SK-N-SH treated with all-trans-retinoic acid at 6 μM for 48 hours (cell line): Measurements from ENCODE around the gene MYBPC3.

Experiments
- ATAC-seq: fragments of 200-7000 bp; cut with Tn5 transposase; 3 replicates; pipeline ENCODE4 v1.9.1; 2020; ENCODE audit warnings: mild to moderate bottlenecking, moderate library complexity
- BACH2 ChIP-seq: fragments of 250-450 bp; sonication (Bioruptor Pico); IDR thresholded peaks from 2 replicates; pipeline ENCODE4 v1.9.0; 2021; ENCODE audit warnings: mild to moderate bottlenecking, borderline replicate concordance
- CSDC2 ChIP-seq: fragments of 250-450 bp; sonication (Bioruptor Pico); IDR thresholded peaks from 2 replicates; pipeline ENCODE4 v1.5.0; 2020; ENCODE audit warnings: mild to moderate bottlenecking, moderate library complexity
- ESRRG ChIP-seq: fragments of 250-450 bp; sonication (Bioruptor Pico); IDR thresholded peaks from 2 replicates; pipeline ENCODE4 v1.6.1; 2021; ENCODE audit warnings: mild to moderate bottlenecking
- GLIS3 ChIP-seq: fragments of 250-450 bp; sonication (Bioruptor Pico); IDR thresholded peaks from 2 replicates; pipeline ENCODE4 v1.5.0; 2020; ENCODE audit warnings: mild to moderate bottlenecking, moderate library complexity
- ISL1 ChIP-seq: fragments of 250-450 bp; sonication (Bioruptor Pico); IDR thresholded peaks from 2 replicates; pipeline ENCODE4 v2.1.2; 2022; ENCODE audit warnings: mild to moderate bottlenecking, moderate library complexity
- OSR1 ChIP-seq: fragments of 250-450 bp; sonication (Bioruptor Pico); IDR thresholded peaks from 2 replicates; pipeline ENCODE4 v1.8.0; 2022; ENCODE audit warnings: moderate library complexity, mild to moderate bottlenecking, inconsistent platforms
- ZC3H10 ChIP-seq: fragments of 250-450 bp; sonication (Bioruptor Pico); IDR thresholded peaks from 2 replicates; pipeline ENCODE4 v1.5.1; 2021; ENCODE audit warnings: mild to moderate bottlenecking, moderate library complexity
- ZFP3 ChIP-seq: fragments of 250-450 bp; sonication (Bioruptor Pico); IDR thresholded peaks from 2 replicates; pipeline ENCODE4 v1.5.0; 2020; ENCODE audit warnings: mild to moderate bottlenecking, moderate library complexity
- ZFP30 ChIP-seq: fragments of 450-650 bp; formaldehyde crosslinking; IDR thresholded peaks from 2 replicates; pipeline ENCODE4 v1.5.0; 2022; ENCODE audit warnings: mild to moderate bottlenecking, moderate library complexity
- ZNF565 ChIP-seq: fragments of 450-650 bp; formaldehyde crosslinking; conservative IDR thresholded peaks from 2 replicates; pipeline ENCODE4 v1.5.0; 2020; ENCODE audit warnings: low read depth, mild to moderate bottlenecking, moderate library complexity
- ZNF70 ChIP-seq: fragments of 450-650 bp; formaldehyde crosslinking; IDR thresholded peaks from 2 replicates; pipeline ENCODE4 v1.5.0; 2020; ENCODE audit warnings: mild to moderate bottlenecking, moderate library complexity
- ZNF8 ChIP-seq: fragments of 450-650 bp; formaldehyde crosslinking; IDR thresholded peaks from 2 replicates; pipeline ENCODE4 v1.5.0; 2020; ENCODE audit warnings: mild to moderate bottlenecking, moderate library complexity
- TF ChIP-seq, protein P1 (sequence below): fragments of 250-450 bp; sonication (Bioruptor Pico); IDR thresholded peaks from 2 replicates; pipeline ENCODE4 v1.5.1; 2020; ENCODE audit warnings: low read depth, mild to moderate bottlenecking, moderate library complexity
- TF ChIP-seq, protein P2 (sequence below): fragments of 250-450 bp; sonication (Bioruptor Pico); IDR thresholded peaks from 2 replicates; pipeline ENCODE4 v1.8.0; 2021; ENCODE audit warnings: low read depth, mild to moderate bottlenecking, moderate library complexity, borderline replicate concordance
- TF ChIP-seq, protein P3 (sequence below): fragments of 250-450 bp; sonication (Bioruptor Pico); IDR thresholded peaks from 2 replicates; pipeline ENCODE4 v1.5.1; 2021; ENCODE audit warnings: mild to moderate bottlenecking, moderate library complexity
- TF ChIP-seq, protein P4 (sequence below): fragments of 250-450 bp; sonication (Bioruptor Pico); IDR thresholded peaks from 2 replicates; pipeline ENCODE4 v1.5.0; 2020; ENCODE audit warnings: mild to moderate bottlenecking, moderate library complexity
- TF ChIP-seq, protein P5 (sequence below): fragments of 250-450 bp; sonication (Bioruptor Pico); IDR thresholded peaks from 2 replicates; pipeline ENCODE4 v1.8.0; 2020; ENCODE audit warnings: mild to moderate bottlenecking, moderate library complexity, borderline replicate concordance

Gene MYBPC3

DNA sequence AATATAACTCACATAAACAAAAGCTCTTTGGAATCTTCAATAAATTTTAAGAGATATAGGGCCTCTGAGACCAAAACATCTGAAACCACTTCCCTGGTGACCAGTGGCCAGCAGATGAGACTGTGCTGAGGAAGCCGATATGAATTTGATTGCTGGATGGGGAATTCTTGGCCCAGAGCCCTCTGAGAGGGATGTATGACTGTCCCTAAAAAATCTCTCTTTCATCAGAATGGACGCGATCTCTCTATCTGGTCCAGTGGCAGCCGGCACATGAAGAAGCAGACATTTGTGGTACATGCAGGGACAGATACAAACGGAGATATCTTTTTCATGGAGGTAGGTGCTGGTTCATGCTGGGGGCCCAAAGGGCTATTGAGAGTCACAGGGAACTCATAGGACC, 37.5 kb downstream of the MYBPC3 start:
- TF ChIP-seq ZNF70 (no peak), GLIS3 (CRISPR knock-in tag) (no peak), ZC3H10 (CRISPR knock-in tag) (no peak), BACH2 (CRISPR knock-in tag) (no peak), ZNF8 (CRISPR knock-in tag) (no peak), ZFP30 (CRISPR knock-in tag) (no peak), ESRRG (CRISPR knock-in tag) (no peak), OSR1 (CRISPR knock-in tag) (no peak), CSDC2 (CRISPR knock-in tag) (no peak), ISL1 (CRISPR knock-in tag) (no peak), ZFP3 (no peak), ZNF565 (no peak)
- TF ChIP-seq, protein P1, sequence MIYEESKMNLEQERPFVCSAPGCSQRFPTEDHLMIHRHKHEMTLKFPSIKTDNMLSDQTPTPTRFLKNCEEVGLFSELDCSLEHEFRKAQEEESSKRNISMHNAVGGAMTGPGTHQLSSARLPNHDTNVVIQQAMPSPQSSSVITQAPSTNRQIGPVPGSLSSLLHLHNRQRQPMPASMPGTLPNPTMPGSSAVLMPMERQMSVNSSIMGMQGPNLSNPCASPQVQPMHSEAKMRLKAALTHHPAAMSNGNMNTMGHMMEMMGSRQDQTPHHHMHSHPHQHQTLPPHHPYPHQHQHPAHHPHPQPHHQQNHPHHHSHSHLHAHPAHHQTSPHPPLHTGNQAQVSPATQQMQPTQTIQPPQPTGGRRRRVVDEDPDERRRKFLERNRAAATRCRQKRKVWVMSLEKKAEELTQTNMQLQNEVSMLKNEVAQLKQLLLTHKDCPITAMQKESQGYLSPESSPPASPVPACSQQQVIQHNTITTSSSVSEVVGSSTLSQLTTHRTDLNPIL (CRISPR knock-in tag), result no peak
- TF ChIP-seq, protein P2, sequence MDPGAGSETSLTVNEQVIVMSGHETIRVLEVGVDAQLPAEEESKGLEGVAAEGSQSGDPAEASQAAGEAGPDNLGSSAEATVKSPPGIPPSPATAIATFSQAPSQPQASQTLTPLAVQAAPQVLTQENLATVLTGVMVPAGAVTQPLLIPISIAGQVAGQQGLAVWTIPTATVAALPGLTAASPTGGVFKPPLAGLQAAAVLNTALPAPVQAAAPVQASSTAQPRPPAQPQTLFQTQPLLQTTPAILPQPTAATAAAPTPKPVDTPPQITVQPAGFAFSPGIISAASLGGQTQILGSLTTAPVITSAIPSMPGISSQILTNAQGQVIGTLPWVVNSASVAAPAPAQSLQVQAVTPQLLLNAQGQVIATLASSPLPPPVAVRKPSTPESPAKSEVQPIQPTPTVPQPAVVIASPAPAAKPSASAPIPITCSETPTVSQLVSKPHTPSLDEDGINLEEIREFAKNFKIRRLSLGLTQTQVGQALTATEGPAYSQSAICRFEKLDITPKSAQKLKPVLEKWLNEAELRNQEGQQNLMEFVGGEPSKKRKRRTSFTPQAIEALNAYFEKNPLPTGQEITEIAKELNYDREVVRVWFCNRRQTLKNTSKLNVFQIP (CRISPR knock-in tag), result no peak
- TF ChIP-seq, protein P3, sequence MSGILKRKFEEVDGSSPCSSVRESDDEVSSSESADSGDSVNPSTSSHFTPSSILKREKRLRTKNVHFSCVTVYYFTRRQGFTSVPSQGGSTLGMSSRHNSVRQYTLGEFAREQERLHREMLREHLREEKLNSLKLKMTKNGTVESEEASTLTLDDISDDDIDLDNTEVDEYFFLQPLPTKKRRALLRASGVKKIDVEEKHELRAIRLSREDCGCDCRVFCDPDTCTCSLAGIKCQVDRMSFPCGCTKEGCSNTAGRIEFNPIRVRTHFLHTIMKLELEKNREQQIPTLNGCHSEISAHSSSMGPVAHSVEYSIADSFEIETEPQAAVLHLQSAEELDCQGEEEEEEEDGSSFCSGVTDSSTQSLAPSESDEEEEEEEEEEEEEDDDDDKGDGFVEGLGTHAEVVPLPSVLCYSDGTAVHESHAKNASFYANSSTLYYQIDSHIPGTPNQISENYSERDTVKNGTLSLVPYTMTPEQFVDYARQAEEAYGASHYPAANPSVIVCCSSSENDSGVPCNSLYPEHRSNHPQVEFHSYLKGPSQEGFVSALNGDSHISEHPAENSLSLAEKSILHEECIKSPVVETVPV (CRISPR knock-in tag), result no peak
- TF ChIP-seq, protein P4, sequence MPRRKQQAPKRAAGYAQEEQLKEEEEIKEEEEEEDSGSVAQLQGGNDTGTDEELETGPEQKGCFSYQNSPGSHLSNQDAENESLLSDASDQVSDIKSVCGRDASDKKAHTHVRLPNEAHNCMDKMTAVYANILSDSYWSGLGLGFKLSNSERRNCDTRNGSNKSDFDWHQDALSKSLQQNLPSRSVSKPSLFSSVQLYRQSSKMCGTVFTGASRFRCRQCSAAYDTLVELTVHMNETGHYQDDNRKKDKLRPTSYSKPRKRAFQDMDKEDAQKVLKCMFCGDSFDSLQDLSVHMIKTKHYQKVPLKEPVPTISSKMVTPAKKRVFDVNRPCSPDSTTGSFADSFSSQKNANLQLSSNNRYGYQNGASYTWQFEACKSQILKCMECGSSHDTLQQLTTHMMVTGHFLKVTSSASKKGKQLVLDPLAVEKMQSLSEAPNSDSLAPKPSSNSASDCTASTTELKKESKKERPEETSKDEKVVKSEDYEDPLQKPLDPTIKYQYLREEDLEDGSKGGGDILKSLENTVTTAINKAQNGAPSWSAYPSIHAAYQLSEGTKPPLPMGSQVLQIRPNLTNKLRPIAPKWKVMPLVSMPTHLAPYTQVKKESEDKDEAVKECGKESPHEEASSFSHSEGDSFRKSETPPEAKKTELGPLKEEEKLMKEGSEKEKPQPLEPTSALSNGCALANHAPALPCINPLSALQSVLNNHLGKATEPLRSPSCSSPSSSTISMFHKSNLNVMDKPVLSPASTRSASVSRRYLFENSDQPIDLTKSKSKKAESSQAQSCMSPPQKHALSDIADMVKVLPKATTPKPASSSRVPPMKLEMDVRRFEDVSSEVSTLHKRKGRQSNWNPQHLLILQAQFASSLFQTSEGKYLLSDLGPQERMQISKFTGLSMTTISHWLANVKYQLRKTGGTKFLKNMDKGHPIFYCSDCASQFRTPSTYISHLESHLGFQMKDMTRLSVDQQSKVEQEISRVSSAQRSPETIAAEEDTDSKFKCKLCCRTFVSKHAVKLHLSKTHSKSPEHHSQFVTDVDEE (CRISPR knock-in tag), result no peak
- TF ChIP-seq, protein P5, sequence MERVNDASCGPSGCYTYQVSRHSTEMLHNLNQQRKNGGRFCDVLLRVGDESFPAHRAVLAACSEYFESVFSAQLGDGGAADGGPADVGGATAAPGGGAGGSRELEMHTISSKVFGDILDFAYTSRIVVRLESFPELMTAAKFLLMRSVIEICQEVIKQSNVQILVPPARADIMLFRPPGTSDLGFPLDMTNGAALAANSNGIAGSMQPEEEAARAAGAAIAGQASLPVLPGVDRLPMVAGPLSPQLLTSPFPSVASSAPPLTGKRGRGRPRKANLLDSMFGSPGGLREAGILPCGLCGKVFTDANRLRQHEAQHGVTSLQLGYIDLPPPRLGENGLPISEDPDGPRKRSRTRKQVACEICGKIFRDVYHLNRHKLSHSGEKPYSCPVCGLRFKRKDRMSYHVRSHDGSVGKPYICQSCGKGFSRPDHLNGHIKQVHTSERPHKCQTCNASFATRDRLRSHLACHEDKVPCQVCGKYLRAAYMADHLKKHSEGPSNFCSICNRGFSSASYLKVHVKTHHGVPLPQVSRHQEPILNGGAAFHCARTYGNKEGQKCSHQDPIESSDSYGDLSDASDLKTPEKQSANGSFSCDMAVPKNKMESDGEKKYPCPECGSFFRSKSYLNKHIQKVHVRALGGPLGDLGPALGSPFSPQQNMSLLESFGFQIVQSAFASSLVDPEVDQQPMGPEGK (CRISPR knock-in tag), result no peak
- peak; percentile 39; the same call in 1 of the 3 replicates for ATAC-seq

DNA sequence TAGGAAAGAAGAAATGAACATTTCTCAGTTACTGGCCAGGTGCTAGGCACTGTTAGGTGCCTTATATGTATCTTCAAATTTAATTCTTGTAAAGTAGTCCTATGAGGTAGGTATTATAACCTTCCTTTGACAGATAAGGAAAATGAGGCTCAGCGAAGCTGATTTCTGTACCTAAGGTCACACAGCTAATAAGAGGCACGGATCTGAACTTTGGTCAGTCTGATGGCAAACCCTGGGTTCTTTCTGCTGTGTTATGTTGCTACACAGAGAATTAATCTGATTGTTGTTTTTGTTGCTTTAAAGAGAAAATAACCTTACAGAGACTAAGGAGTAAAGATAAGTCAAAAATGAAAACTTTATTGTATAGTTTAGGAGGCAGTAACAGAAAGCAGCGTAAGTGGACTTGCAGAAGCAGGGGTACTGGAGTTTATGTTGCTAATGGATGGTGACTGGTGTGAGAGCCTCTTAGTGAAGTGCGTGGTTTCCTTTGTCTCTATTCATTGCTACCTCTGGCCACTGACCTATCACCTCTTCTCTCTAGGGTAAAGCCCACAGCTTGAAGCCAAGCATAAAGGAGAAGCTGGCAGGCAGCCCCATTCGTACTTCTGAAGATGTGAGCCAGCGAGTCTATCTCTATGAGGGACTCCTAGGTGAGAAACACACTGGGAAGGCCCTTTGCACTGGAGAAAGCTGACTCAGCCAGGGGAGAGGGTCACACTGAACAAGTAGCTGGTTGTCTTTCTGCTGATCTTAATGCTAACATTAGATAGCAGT, 44.3 kb downstream of the MYBPC3 start:
- TF ChIP-seq ZNF8 (CRISPR knock-in tag), result no peak
- TF ChIP-seq, protein P1 (CRISPR knock-in tag), result no peak
- TF ChIP-seq BACH2 (CRISPR knock-in tag), result no peak
- TF ChIP-seq ZNF70, result no peak
- TF ChIP-seq GLIS3 (CRISPR knock-in tag), result no peak
- TF ChIP-seq, protein P2 (CRISPR knock-in tag), result no peak
- TF ChIP-seq, protein P4 (CRISPR knock-in tag), result no peak
- no peak for TF ChIP-seq ISL1 (CRISPR knock-in tag)
- no peak for TF ChIP-seq ZNF565
- no peak for TF ChIP-seq ESRRG (CRISPR knock-in tag)
- TF ChIP-seq, protein P3 (CRISPR knock-in tag), result no peak
- TF ChIP-seq ZC3H10 (CRISPR knock-in tag), result no peak
- no peak for TF ChIP-seq ZFP30 (CRISPR knock-in tag)
- no peak for TF ChIP-seq CSDC2 (CRISPR knock-in tag)
- TF ChIP-seq ZFP3, result no peak
- TF ChIP-seq, all 23 proteins: peak for 0
- ATAC-seq, result no peak
